Nephron (organoid): Measurements from ENCODE around the gene UXS1.

ENCODE experiments used
- H3K27ac Mint-ChIP-seq, 3 experiments: 2 replicates each; pipeline ENCODE4 v1.8.0; 2020; ENCODE audit warnings: mixed read lengths in 3 of 3, mild to moderate bottlenecking in 2 of 3, moderate library complexity in 1 of 3
- H3K27me3 Mint-ChIP-seq: 2 replicates; pipeline ENCODE4 v1.8.0; 2021; ENCODE audit warnings: low read depth, mild to moderate bottlenecking, moderate library complexity, mixed read lengths
- H3K36me3 Mint-ChIP-seq: 2 replicates; pipeline ENCODE4 v1.8.0; 2020; ENCODE audit warnings: low read depth, mixed read lengths
- H3K4me1 Mint-ChIP-seq: 2 replicates; pipeline ENCODE4 v1.8.0; 2020; ENCODE audit warnings: mixed read lengths
- H3K4me3 Mint-ChIP-seq, 3 experiments: 2 replicates each; pipeline ENCODE4 v1.8.0; 2020; ENCODE audit warnings: mild to moderate bottlenecking in 3 of 3, mixed read lengths in 3 of 3, moderate library complexity in 2 of 3
- H3K9me3 Mint-ChIP-seq: 2 replicates; pipeline ENCODE4 v1.8.0; 2020; ENCODE audit warnings: mixed read lengths
- TF ChIP-seq, protein P1 (sequence below), 3 experiments: fragments of 200-600 bp; sonication (generic); IDR thresholded peaks; one replicate each; pipeline ENCODE4 v1.5.0; 2021; ENCODE audit warnings: antibody characterized with exemption in 3 of 3; ENCODE audit not compliant: unreplicated experiment in 3 of 3

The UXS1 gene

DNA sequence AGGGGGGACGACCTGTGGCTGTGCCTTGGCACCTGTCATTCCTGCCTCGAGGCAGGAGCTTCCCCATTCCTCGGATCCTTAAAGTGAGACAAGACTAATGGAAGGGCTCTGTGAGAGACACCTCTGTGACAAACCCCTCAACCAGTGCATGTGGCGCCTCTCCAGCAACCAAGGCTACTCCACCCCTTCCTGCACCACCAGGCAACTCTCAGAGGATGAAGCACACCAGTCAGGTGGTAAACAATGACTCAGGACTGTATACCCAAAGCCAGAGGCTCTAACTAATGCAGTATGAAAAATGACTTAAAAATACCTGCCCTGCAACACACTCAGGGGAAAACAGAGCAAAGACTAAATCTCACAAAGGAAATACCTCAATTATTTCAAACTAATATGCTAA, 136.9 kb downstream of the UXS1 start:
- Mint-ChIP-seq H3K9me3 (peaks cover 2% of the 10 kb centered on the region), H3K36me3 (no peaks in the 10 kb centered on the region), H3K27me3 (peaks cover 30% of the 10 kb centered on the region), H3K4me3 (no peak overlapping the region), H3K4me1 (peaks cover 36% of the 10 kb centered on the region), H3K27ac (no peak overlapping the region)
- TF ChIP-seq, protein P1, sequence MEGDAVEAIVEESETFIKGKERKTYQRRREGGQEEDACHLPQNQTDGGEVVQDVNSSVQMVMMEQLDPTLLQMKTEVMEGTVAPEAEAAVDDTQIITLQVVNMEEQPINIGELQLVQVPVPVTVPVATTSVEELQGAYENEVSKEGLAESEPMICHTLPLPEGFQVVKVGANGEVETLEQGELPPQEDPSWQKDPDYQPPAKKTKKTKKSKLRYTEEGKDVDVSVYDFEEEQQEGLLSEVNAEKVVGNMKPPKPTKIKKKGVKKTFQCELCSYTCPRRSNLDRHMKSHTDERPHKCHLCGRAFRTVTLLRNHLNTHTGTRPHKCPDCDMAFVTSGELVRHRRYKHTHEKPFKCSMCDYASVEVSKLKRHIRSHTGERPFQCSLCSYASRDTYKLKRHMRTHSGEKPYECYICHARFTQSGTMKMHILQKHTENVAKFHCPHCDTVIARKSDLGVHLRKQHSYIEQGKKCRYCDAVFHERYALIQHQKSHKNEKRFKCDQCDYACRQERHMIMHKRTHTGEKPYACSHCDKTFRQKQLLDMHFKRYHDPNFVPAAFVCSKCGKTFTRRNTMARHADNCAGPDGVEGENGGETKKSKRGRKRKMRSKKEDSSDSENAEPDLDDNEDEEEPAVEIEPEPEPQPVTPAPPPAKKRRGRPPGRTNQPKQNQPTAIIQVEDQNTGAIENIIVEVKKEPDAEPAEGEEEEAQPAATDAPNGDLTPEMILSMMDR (IDR thresholded peaks at IDR 0.05; ENCODE audit: unreplicated experiment in 3 of 3): no peak

DNA sequence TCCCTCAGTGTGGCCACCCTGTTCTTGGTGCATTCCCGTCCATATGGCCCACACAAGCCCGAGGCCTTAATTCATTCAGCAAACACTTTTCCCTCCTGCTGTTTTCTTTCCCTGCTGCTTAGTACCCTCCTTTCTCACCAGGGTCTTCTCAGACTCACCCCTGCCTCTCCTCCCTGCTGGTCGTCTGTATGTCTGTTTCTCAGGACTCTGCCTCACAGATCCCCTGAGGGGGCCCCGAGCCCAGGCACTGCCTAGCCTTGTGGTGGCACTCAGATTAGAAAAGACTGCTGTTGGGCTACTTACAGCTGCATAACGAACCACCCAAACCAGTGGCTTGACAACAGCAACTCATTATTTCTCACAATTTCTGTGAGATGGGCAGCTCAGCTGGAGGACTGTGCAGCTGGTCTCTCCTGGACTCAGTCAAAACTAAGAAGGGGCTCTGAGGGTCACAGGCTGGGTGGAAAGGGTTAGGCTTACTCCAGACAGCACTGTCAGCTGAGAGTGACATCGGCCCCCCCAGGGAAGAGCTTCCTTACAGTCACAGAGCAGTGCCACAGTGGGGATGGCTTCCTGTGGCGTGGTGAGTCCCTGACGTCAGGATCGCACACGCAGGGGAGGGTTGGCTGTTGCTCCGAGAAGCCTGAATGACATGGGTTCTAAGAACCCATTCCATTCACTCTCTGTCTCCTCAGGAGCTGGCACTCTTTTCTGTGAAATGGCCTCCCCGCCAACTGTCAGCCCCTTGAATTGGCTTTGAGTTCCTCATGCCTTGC, 139.0 kb downstream of the UXS1 start:
- TF ChIP-seq, protein P1 (IDR thresholded peaks at IDR 0.05; ENCODE audit: unreplicated experiment in 3 of 3): no peak
- Mint-ChIP-seq H3K4me3 (no peak overlapping the region), H3K27ac (no peak overlapping the region), H3K4me1 (peaks cover 34% of the 10 kb centered on the region), H3K27me3 (peaks cover 35% of the 10 kb centered on the region), H3K36me3 (no peaks in the 10 kb centered on the region), H3K9me3 (peaks cover 1% of the 10 kb centered on the region)

DNA sequence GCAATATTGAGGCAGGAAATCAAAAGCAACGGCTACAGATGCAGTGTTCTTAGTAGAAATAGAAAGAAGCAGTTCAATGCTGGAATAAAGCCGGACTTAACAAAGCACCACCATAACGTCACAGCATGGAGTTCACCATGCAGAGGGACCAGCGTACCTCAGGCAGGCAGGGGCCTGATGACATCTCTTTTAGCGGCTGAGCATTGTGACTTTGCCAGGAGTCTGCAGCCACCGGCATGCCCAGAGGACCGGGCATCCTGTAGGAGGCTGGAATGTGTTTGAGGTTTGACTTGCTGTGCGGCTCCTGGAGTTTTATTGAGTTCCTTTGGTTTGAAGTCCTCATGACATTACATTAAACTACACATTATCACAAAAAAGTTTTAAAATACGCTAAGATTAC, 139.8 kb downstream of the UXS1 start:
- H3K27ac Mint-ChIP-seq: no peak overlapping the region
- TF ChIP-seq, protein P1 (IDR thresholded peaks at IDR 0.05; ENCODE audit: unreplicated experiment in 3 of 3): no peak
- H3K9me3 Mint-ChIP-seq: no peaks in the 10 kb centered on the region

DNA sequence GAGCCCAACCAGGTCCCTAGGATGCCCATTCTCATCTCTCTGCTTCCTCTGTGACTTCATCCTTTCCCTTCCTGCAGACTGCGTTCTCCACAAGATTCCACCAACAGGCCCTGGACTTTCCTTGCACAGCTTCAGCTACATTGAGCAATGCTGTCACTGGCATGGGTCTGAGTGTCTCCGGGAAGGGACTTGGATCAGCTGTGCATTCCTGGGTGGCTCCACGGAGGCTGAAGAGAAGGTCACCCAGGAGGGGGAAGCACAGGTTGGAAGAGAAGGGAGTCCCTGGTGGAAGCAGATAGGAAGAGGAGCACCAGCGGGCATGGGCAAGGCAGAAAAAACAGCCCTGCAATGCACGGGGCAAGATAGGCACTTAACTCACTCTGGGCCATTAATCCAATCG, 140.5 kb downstream of the UXS1 start:
- peaks cover 35% of the 10 kb centered on the region for H3K27me3 Mint-ChIP-seq
- H3K9me3 Mint-ChIP-seq: no peaks in the 10 kb centered on the region
- H3K4me1 Mint-ChIP-seq: peaks cover 25% of the 10 kb centered on the region
- H3K4me3 Mint-ChIP-seq: no peak overlapping the region
- TF ChIP-seq, protein P1 (IDR thresholded peaks at IDR 0.05; ENCODE audit: unreplicated experiment in 3 of 3): no peak
- H3K36me3 Mint-ChIP-seq: no peaks in the 10 kb centered on the region
- H3K27ac Mint-ChIP-seq: no peak overlapping the region

More for the DNA sequence above, 139.8 kb downstream of the UXS1 start:
- Mint-ChIP-seq H3K4me1 (peaks cover 29% of the 10 kb centered on the region), H3K27me3 (peaks cover 35% of the 10 kb centered on the region), H3K36me3 (no peaks in the 10 kb centered on the region), H3K4me3 (no peak overlapping the region)

DNA sequence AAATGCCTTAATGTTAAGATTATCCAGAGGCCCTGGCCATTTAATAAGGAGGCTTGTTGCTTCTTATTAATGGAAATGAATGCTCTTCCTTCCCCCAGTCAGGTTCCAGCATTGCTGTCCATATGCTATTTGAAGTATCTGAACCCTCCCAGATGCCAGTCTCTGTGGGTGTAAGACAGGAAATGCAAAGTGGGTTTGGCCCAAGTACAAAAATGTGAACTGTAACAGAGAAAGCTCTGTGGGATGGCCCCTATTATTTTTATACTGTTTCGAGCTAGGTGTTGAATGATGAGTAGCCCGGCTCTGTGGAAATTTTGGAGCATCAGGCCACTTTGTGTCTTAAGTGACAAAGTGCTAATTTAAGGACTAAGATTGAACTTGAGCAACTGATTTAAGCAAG, 141.0 kb downstream of the UXS1 start:
- Mint-ChIP-seq H3K27ac (no peak overlapping the region), H3K4me3 (peak overlapping the region in 1 of 3 experiments; percentile 39), H3K27me3 (peaks cover 30% of the 10 kb centered on the region), H3K4me1 (peaks cover 25% of the 10 kb centered on the region), H3K9me3 (no peaks in the 10 kb centered on the region), H3K36me3 (no peaks in the 10 kb centered on the region)
- TF ChIP-seq, protein P1 (IDR thresholded peaks at IDR 0.05; ENCODE audit: unreplicated experiment in 3 of 3): no peak

DNA sequence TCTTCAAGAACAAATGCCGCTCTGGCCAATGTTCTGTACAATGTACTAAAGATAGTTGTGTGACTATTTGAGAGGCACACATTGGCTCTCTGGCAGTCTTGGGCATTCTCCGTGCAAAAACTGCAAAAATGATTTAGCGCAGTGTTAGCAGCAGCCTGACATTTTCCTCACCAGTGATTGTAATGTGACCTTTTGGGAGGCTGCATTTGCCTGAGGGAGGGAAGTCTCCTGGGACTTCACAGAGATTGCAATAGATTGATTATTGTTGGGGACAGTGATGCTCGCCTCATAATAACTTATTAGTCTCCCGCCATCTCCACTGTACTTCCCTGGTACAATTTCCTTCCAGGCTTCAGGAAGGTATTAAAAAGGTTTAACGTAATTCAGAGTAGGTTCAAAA, 149.2 kb downstream of the UXS1 start:
- peaks cover 7% of the 10 kb centered on the region for H3K4me1 Mint-ChIP-seq
- no peaks in the 10 kb centered on the region for H3K36me3 Mint-ChIP-seq
- H3K27ac Mint-ChIP-seq: no peak overlapping the region
- no peaks in the 10 kb centered on the region for H3K27me3 Mint-ChIP-seq
- no peaks in the 10 kb centered on the region for H3K9me3 Mint-ChIP-seq
- no peak overlapping the region for H3K4me3 Mint-ChIP-seq
- TF ChIP-seq, protein P1 (IDR thresholded peaks at IDR 0.05; ENCODE audit: unreplicated experiment in 3 of 3): no peak
